GOT3 (cell line): Measurements from ENCODE around the gene PPP2R1B.
"Not testable (repeated sequence)": the region's sequence is repeated elsewhere in the genome, so short reads cannot be mapped to it uniquely, and the experiment has no call there.

Experiments used
- DNase-seq: peaks from one replicate; lab custom pipeline; 2025; ENCODE audit warnings: mixed read lengths; lab: John Stamatoyannopoulos, UW

PPP2R1B gene

DNA sequence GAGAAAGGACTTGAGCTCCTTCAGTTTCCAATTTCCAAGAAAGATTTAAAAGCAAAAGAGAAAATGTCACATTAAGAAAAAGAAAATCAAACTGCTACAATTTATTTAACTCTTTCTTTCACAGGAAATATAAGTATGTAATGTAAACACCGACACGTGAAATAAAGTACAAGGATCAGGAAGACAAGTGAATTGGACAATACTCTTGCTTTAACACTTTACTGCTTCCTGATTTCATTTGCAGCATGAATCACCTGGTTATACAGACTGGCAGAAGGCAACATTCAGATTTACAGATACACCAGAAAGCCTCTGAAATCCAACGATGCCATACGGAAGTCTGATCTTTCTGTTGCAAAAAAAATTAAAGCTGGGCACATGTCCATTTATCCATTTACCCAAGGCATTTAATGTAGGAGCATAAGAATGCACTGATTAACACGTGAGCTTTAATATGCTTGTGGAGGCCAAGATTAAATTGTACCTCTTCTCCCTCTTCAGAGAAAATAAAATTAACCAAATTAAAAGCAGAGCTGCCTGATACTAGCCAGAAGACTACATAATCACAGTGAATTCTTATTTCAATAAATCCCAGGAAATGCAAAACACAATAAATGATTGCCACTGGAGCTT, 16.0 kb upstream of the PPP2R1B start:
- no peak for DNase-seq

DNA sequence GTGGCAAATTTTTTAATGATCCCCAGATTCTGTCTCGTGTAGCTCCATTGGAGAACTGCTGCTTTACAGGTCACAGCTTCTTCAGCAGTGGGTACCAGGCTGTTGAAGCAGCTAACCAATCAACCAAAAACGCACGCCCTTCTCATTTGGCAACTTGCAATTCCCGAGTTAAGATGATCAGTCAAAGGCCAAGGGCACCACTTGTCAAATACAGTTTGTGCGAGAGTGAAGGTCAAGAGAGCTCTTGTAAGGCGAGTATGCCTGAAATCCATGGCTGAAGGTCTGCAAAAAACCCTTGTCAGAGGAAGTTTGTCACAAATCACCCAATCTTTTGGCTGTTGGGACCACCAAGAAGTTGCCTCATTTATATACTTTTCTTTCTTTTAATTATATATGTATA, 12.9 kb upstream of the PPP2R1B start:
- no peak for DNase-seq

DNA sequence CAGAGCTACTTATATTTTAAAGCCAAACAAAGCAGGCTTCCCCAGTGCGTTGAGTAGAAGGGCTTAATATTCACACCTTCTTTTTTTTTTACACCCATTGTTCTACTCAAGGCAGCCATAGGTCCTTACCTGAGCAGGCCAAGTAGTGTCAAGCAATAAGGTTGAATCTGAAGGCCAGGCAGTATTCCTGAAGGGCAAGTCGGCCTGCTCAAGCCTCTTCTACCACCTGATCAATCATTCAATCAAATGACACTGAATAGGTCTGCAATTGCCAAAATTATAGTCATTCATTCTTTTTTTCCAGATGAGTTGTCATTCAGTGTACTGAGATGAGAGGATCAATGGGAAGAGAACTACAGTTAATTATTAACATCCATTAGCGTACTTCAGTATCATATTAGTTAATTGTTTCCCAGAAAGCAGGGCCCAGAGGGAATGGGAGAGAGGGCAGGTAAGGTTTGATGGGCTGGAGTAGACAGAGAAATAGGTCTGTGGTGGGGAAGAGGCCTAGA, 11.9 kb upstream of the PPP2R1B start:
- DNase-seq = no peak

DNA sequence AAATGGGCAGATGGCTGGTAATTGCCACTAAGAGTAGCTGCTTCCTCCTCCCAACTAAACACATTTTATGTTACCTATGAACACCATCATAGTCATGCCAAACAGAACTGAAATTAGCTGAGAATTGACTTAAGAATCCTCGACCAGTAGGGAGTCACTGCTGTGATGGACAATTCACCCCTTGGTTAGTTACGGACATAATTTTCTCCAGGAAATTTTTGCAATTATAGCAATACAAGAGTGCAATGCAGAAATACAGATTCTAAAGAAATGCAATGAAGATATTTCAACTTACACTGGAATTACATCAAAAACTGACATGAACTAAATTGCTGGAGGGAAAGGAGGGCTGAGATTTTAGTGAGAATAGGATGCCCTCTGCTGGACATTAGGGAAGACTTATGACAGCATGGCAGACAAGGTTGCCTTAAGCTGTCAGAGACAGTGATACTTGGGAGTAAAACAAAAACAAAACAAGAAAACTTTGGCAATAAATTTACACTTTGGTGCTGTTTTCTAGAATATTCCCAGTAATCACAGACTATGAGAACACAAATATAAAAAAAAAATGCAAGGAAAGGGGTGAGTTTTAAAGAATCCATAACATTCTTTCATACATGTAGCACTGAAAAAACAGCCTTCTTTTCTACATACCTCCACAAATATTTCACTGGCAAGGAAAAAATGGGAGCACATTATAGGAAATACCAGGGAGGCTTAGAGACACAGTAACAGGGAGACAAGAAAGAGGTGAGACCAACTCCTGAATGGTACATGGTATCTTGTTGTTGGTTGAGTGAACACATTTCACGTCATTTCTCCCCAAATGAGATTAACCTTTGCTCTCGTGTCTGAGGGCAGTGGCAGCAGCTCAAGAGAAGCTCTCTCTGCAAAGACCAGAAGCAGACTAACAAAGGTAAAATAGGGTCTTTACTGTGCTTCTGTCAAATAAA, 11.2 kb upstream of the PPP2R1B start:
- DNase-seq = no peak

DNA sequence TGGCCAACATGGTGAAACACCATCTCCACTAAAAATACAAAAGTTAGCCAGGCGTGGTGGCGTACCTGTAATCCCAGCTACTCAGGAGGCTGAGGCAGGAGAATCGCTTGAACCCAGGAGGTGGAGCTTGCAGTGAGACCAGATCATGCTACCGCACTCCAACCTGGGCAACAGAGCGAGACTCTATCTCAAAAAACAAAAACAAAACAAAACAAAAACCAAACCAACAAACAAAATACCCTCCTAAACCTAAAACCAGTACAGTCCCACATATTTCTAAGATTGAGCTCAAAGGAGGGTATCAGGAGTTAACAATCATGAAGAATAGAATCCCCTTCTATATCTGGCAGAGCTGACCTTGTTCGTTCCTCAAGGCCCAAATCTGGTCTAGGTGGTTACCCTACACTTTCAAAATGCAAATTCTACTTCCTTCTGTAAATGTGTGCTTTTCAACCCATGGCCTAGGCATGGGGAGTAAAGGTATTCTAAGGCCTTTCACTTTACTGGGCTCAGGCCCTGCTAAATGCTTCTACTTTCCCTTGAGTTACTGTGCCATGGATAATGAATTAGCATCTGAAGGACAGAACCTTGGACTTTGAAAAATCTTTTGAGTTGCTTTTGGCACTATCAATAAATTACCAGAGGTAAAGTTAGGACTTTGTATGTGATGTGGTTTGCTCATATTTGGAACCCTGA, 10.4 kb upstream of the PPP2R1B start:
- no peak for DNase-seq

DNA sequence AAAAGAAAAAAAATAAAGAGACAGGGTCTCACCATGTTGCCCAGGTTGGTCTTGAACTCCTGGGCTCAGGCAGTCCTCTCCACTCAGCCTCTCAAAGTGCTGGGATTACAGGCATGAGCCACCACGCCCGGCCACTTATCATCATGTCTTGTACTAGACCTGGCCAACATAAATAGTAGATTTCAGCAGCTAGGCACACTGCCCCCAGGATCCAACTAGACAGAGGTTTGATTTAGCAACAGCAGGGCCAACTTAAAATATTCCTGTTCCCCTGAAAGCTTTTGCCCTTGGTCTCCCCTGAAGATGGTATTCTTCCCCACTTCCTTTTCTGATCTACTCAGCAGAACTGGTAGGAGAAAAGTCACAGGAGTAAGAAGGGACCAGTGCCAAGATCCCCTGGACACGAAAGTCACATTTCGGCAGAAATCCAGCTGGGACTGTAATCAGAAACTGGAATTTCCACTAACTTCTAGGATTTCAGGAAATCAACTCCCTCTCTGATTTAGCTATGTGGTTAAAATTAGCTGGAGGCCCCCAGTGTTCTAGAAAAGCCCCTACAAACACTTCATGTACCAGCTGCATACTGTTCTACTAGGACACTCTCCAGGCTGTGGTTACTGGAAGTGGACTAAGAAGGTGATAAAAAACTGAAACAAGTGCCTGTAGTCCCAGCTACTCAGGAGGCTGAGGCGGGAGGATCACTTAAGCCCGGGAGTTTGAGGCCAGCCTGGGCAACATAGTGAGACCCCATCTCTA, 8.9 kb upstream of the PPP2R1B start:
- DNase-seq = no peak

DNA sequence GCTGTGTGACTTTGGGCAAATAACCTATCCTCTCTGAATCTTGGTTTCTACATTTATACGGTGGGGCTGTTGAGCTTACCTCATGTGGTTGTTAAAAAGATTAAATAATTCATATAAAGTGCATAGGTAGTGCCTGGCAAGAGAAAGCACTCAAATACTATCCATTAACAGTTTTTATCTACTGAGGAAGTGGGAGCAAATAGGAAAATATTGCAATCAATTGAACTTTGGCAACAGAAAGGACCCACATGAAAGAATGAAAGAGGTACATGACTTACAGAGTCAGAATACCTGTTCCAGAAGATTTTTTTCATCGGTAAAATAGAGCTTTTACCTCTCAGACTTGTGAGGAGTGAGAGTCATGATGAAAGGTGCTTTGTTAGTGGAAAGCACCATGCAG, 6.3 kb upstream of the PPP2R1B start:
- DNase-seq = no peak

DNA sequence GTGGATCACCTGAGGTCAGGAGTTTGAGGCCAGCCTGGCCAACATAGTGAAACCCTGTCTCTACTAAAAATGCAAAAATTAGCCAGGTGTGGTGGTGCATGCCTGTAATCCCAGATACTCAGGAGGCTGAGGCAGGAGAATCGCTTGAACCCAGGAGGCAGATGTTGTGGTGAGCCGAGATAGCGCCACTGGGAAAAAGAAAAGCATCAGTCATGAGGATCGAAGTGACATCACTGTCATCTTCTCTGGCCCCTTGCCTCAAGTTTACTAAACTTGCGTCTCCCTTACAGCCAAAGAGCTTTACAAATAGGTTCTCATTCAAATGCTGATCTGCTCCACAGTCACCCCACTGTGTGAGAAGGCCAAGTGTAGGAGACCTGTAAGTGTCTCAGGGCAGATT, 5.0 kb upstream of the PPP2R1B start:
- DNase-seq = not testable (repeated sequence)

DNA sequence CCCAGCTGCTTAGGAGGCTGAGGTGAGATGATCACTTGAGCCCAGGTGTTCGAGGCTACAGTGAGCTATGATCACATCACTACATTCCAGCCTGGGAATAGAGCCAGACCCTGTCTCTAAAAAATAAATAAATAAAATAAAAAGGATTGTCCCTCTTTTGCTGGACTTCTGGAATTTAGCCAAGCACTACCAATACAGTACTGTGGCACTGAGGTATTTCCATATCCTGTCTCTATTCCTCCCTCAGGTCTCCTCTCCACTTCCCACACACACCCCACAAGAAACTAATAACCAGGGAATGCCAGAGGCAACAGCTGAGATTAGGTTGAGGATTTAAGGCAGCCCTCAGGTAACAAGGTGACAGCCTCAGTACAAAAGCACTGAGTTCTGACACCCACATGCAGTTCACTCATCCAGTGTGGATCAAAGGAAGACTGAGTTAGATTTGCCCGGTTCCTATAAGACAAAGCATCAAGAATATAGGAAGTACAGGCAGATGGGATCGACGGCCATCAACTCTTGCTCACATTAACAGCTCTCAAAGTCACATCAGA, 4.5 kb upstream of the PPP2R1B start:
- DNase-seq = no peak

DNA sequence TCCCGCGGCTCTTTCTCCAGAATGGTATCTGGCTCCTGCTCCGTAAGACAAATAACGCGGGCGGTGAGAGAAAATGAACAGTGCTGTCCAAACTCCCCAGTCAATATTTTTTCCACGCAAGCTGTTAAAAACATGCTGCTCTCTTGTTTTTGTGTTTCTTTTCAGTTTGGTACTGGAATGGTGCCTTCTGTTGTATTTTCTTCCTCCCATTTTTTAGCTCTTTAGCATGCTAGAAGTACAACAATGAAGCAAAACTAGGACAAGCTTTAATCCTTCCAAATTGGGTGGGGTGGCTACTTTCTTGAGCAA, 599 bp upstream of the PPP2R1B start:
- DNase-seq = no peak

DNA sequence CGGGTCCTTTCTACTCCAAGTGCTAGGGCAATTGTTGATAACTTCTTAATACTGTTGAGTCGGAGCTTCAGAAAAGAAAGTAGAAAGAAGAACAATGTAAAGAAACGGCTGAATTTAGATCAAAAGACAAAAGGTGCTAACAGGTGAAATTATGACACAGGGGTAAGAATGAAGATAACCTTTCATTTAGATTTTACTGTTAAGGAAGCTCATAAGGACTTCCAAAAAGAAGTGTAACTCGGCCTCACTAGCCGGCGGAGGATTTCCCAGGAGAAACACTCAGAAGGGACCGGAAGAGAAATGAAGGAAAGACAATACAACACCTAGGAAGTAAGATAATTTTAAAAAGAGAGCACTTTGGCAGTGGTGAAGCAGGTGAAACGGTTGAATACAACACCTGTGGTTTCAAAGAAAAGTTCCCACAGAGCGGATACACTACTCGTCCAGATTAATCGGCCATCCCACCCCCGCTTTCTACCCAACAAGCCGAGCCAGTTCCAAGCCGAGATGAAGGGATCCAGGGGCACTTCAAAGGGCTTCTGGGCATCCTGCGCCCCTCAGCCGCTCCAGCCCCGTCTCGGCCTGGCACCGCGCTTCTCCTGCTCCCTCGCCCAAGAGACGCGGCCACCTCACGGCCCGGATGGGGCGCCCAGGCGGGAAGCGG, 737 bp downstream of the PPP2R1B start:
- DNase-seq = no peak

DNA sequence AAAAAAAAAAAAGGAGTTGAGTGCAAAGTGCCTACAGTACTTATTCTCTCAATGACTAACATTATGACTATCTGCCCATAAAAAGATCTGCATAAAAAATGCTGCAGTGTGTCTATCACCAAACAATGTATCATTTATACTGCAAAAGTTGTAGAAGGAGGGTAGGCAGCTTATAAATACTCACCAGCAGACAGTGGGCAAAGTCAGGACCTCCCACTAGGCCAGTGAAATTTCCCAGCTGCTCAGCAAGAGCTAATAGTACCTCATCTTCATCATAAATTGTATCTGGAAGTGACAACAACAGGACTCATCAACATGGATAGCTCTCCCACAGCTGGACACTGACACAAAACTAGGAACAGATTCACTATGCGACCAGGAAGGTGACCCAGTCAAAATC, 1.6 kb downstream of the PPP2R1B start:
- DNase-seq = no peak

DNA sequence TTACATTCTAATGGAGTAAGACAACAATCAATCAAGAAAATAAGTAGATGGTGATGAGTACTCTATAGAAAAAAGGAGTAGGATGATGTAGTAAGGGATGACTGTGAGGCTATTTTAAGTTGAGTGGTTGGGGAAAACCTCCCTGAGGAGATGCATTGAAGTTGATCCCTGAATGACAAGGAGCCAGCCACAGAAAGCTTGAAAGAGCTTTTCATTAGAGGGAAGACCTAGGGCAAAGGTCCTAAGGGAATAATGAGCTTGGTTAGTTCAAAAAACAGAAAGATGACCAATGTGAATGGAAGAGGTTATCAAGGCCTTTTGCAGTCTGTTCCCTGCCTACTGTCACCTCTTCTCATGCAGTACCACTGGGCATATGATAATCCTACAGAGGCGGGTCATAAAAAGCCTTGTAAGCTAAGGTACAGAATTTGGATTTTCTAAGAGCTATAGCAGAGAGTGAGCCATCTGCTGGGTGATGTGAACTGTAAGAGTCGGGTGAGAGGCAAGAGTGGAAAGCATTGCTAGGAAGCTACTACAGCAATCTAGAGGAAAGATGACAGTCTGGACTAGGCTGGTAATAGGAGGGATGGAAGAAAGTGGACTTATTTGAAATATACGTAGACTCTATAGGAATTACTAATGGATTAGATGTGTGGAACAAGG, 3.1 kb downstream of the PPP2R1B start:
- DNase-seq = no peak

DNA sequence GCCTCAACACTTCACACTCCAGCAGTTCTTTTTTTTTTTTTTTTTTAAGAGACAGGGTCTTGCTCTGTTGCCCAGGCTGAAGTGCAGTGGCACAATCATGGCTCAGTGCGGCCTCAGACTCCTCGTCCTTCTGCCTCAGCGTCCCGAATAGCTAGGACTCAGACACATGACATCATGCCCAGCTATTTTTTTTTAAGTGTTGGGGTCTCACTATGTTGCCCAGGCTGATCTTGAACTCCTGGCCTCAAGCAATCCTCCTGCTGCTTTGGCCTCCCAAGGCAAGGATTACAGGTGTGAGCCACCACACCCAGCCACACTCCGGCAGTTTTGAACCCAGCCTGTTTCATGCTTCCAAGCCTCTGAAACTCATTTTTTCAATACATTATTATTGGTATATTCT, 3.7 kb downstream of the PPP2R1B start:
- no peak for DNase-seq

DNA sequence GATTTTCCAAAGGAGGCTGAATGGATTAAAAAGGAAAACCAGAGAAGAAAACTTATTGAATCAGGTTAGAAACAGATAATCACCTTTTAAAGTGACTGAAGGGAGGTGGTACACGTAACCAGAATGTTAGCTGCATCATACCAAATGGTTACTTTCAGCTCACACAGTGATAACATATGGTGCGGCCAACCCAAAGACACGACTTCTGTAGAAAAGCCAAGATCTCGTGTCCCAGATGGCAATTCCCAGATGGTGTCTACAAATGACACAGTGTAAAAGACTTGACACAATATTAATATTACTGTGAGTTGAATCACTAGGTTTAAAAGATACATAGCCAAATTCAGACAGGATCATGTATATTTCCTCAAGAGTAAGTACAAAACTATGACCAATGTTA, 5.2 kb downstream of the PPP2R1B start:
- no peak for DNase-seq

DNA sequence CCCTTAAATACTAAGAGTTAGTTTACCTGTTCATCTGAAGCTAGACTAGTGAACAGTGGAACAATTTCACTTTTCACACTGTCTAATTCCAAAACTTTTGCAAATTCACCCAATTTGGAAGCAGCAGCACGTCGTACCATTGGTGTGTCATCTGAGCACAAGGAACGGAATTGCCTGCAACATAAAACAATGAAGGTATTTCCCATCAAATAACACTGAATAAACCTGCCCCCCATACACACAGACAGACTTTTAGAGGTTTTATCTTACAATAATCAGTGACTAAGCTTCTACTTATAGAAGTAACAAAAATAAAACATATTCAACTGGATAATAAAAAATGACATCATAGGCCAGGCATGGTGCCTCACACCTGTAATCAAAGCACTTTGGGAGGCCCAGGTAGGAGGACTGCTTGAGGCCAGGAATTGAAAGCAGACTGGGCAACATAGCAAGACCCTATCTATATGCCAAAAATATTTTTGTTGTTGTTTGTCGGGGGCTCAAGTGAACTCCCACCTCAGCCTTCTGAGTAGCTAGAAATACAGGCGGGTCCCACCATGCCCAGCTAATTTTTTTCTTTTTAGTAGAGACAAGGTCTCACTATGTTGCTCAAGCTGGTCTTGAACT, 6.3 kb downstream of the PPP2R1B start:
- DNase-seq = no peak

DNA sequence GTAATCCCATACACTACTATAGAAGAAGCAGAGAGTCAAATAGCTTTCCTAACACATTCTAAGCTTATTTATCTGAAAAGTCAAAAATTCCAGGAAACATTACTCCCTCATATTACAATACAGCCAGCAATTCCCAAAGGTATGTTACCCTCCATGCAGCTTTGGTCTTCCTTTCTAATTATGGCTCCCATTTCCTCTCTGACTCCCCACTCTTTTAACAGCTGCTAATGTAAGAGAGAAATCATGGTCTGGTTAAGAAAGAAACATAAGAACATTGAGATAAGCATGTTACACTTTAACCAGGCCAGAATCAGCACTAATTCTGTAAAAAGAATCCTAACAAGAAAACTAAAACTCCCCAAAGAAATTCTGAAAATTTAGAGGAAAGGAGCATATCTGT, 6.8 kb downstream of the PPP2R1B start:
- no peak for DNase-seq

DNA sequence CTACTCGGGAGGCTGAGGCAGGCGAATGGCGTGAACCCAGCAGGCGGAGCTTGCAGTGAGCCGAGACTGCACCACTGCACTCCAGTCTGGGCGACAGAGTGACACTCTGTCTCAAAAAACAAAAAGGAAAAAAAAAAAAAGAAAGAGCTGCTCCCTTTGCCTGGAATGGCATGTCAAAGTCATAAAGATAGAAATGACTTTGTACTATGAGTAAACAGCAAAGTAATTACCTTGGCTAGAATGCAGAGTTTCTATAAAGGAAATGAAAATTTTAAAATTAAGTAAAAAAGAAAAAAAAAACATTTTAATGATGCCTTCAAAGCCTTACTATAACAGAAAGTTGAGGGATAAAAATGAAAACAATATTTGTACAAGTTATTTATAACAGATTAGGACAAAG, 10.1 kb downstream of the PPP2R1B start:
- DNase-seq = no peak

DNA sequence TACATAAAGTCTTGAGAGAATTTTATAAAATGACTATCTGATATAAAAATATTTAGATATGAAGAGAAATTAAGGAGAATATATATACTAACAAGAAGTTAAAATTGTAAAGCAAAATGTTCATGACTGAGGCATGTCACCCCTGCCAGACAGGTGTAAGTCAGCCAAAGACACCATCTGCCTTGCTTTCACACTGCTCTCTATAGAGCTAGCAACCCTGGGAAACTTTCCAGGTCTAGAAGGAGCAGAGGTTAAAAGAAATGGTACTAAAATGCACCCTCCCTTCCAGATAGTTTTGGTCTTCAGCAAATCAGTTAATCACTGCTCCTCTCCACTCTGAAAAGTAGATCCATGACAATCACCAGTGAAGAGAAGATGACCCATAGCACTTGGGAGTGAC, 16.5 kb downstream of the PPP2R1B start:
- DNase-seq = no peak
